Activated CD8-positive, alpha-beta memory T cell treated with anti-CD3 and anti-CD28 coated beads, Interleukin-2, amount 50 U/mL, for 24 hours (primary cell): Measurements from ENCODE around the gene PIK3R1.
A peak's percentile ranks its signal among the peaks of the same experiment; 100 is the strongest.
"Not testable (repeated sequence)": the region's sequence is repeated elsewhere in the genome, so short reads cannot be mapped to it uniquely, and the experiment has no call there.

Experiments
- DNase-seq: peaks from one replicate; pipeline ENCODE4 v3.0.0-alpha.2; 2020; ENCODE audit errors: extremely low read depth

The PIK3R1 gene

GRCh38 chr5:68226546-68227073 lies 11.1 kb downstream of the PIK3R1 start:
- no peak for DNase-seq

DNA sequence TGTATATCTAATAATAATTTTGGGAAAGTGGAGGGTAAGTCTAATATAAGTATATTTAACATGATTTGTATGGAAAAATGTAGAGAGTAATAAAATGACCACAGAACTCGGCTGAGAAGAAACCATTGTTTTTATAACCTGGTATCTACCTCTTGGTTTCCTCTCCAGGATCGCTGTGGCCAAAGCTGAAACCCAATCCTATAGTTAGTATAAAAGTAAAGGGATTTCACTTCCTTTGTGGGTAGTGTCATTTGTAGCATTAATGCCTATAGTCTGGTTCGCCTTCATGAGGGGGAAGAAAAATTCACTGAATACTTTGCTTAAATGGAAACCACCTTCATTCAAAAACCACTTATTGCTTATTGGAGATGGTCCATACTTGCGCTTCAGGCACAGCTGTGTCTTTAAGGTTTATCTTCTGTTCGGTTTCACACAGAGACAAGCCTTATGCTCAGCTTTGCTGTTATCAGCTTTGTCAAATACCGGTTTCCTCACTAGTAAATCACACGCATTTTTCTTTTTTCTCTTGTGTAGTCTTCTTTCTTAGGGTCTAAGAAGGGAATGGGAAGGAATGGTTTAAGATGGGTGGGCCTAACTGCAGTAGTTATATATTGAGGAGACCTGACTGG lies 12.1 kb downstream of the PIK3R1 start:
- DNase-seq = no peak

- no peak for DNase-seq
Measured at GRCh38 chr5:68229416-68229815, 13.9 kb downstream of the PIK3R1 start.

GRCh38 chr5:68230285-68230684 lies 14.7 kb downstream of the PIK3R1 start:
- no peak for DNase-seq

DNA sequence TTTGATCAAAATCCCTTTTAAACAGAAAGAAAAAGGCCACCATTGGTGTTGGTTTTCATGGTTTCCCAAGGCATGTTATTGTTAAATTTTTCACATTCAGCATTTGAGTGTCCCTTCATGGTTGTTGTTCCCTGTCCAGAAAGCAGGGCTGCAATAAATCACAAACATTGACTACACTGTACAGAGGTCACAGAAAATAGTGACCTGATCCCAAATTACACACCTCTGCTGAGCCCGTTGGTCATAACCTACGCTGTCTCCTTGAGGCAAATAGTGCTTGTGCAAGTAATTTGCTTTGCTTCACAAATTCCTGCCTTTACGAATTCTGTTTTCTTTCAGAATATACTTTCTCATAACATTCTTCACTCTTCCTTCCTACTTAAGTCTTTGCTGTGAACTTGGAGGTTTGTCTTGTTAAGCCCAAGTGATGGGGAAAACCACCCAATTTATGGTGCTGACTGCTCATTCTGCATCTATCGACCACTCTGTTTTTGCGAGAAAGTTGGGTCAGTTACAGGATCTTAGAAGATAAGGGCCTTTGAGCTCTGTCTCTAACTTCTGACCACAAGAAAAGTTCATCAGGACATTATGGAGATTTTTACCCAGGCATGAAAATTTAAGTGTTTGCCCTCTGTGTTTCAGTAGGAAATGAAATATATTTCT lies 16.0 kb downstream of the PIK3R1 start:
- no peak for DNase-seq

GRCh38 chr5:68232277-68232676 lies 16.7 kb downstream of the PIK3R1 start:
- no peak for DNase-seq

DNA sequence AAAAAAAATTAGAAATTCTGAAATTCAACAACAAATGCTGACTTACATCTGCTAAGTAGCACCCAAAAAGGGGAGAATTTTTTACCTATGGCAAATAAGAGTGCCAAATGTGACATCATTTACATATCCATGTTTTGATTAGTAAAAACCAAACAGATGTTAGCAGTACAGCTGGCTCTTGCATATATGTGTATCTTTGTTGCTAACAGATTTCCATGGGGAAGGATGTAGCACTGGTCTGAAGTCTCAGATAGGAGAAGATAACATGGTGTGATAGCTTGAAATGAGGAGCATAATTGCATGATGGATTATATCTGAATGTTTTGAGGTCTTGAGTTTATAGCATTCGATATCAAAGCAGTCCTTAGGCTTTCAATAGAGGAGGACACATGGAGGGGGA lies 17.5 kb downstream of the PIK3R1 start:
- DNase-seq = no peak

DNA sequence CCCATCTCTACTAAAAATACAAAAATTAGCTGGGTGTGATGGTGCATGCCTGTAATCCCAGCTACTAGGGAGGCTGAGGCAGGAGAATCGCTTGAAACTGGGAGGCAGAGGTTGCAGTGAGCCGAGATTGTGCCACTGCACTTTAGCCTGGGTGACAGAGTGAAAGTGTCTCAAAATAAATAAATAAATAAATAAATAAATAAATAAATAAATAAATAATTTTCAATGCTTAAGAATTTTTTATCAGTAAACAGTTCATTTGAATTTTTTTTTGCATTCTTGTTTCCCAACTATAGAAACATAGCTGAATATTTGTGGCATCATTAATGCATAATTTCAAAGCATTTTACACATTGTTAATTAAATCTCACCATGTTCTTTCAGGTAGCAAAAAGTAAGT lies 19.7 kb downstream of the PIK3R1 start:
- not testable (repeated sequence) for DNase-seq

DNA sequence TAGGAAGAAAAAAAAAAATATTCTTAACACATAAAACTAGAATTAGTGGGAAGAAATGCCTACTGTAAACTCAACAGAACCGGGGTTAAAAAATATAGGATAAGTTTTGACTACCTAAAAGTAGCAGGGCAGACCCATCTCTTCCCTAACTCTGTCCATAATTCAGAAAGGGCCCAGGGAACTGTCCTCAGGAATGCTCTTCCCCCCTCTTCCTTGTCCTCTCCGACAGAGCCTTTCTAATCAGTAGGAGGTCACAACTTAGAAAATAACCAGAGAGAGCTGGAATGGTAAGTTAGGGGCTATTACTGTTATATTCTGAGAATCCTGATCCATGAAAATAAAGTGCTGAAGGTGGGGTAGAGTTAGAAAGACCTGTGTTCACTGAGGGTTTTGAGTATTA lies 22.2 kb downstream of the PIK3R1 start:
- no peak for DNase-seq

DNA sequence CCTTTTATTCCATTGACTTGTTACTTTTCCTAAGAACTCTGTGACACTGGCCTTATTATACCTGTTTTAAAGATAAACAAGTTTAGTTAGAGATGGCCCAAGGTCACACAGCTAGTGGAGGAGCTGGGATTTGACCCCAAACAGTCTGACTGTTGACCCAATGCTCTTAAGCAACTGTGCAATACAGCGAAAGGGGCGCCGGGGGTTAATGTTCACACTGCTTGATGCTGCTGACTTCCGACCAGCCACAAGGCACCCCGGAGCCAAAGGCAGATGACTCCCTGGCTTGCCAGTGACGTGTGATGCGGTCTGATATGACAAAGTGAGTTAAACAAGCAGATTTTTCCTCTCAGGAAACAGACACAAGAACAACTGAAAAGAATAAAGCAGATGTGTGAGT lies 23.9 kb downstream of the PIK3R1 start:
- peak; percentile 61 for DNase-seq

- DNase-seq = no peak
Measured at GRCh38 chr5:68240202-68240601, 24.6 kb downstream of the PIK3R1 start.

DNA sequence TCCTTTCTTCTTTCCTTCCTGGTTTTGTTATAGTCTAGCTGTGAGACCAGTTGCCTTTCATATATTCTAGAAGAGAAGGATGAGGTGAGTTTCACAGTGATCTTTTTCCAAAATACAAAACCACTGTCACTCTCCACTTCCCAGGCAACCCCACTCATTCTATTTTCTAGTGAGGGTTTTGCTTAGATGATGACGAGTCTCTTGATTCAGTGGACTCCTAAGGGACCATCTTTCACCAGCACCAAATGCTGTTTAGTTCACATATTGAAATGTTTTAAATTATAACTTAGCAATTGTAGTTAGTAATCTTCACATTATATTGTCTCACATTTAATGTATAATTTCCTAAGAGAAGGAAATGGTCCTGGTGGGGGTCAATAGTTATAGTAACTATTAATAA lies 25.2 kb downstream of the PIK3R1 start:
- no peak for DNase-seq

DNA sequence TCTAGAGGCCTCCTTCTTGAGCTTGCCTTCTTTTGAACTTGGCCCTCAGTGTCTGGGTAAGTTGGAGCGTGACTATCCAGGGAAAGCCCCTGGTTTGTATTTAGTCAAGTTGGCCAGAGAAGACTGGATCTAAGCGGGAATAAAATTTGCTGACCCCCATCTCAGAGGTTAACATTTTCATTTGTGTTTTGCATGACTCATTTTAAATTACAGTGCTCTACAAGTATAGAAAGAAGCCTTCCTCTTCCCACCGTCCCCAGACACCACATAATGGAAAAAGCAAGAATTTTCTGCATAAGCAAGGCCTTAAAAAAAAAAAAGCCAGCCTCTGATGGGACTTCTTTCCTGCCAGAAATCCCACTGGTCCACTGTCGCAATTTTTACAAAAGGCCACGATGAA lies 27.2 kb downstream of the PIK3R1 start:
- DNase-seq = no peak

- no peak for DNase-seq
Measured at GRCh38 chr5:68243251-68243650, 27.7 kb downstream of the PIK3R1 start.

DNA sequence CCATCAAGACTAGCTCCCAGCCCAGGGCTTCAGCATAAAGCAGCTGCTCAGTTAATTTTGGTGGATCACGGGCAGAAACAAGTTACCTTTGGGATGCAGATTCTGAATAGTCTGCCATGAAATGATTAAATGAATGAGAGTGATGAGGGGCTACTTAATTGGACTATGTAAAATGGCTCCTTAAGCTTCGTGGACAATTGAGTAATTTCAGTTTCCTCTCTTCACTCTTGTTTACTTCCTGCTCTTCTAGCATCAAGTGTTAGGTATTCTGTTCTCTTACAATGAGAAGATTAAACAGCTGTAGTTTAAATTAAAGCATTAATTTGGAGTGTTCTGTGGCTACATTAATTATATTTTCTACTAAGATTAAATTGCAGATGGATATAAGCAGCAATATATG lies 28.1 kb downstream of the PIK3R1 start:
- DNase-seq = no peak

GRCh38 chr5:68245319-68245718 lies 29.8 kb downstream of the PIK3R1 start:
- DNase-seq = no peak

DNA sequence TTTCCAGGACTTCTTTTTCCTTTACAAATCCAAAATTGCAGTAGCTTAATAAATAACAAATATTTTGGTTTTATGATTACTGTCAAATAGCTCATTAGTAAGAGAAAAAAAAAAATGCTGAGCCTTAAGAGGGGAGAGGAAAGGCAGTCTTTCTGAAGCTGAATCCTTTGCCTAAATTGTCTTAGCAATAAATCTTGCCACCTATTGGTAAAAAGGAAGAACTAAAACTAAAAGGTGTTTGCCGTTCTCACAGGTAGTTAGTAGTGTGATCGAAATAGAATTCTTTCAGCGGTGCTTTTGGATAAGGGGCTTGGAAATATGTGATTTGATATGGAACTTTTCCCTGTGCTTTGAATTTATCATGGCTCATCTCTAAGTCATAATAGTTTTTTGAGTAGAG lies 31.2 kb downstream of the PIK3R1 start:
- no peak for DNase-seq

GRCh38 chr5:68247627-68248026 lies 32.1 kb downstream of the PIK3R1 start:
- no peak for DNase-seq

DNA sequence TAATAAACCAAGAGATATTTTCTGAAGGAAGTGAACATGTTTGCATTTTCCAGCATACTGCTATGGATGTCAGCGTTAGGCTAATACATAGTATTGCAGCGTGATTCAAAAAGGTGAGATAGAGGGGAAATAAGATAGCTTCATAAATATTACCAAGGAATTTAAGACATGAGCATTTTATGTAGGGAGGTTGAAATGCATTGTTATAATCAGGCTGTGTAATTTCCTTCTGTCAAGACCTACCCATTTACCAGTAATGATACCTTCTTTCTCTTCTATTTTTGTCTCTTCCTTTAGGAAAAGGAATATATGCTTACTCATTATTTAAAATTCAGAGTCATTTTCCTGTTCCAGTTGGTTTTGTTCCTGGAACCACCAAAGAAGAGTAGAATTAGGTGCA lies 33.3 kb downstream of the PIK3R1 start:
- no peak for DNase-seq

GRCh38 chr5:68249520-68249919 lies 34.0 kb downstream of the PIK3R1 start:
- no peak for DNase-seq

DNA sequence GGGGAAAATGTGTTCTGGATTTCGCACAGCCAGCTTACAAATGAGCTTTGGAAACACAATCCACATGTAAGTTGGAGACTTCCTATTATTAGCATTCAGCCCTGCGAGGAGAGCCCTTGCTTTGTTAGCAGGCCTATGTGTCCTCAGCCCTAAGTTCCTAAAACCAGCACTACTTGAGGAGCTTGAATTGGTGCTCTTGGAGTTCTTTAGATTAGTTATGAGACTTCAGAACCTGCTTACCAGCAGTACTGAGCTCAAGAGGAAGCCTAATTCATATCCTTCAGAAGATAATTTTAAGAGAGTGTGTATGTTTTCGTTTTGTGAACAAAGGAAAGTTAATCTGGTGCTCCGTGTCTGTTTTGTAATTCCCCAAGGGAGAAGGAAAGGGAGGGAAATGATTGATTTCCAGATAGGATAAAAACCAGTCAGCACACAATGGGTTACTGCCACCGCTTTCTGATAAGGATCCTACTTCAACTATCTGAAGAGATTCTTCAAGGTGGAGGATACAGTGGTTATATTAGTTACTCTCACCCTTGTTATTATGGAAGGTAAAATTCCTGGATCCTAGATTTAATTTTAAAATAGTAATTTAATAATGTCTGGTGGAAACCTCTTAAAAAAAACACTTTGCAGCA lies 35.2 kb downstream of the PIK3R1 start:
- DNase-seq = no peak

DNA sequence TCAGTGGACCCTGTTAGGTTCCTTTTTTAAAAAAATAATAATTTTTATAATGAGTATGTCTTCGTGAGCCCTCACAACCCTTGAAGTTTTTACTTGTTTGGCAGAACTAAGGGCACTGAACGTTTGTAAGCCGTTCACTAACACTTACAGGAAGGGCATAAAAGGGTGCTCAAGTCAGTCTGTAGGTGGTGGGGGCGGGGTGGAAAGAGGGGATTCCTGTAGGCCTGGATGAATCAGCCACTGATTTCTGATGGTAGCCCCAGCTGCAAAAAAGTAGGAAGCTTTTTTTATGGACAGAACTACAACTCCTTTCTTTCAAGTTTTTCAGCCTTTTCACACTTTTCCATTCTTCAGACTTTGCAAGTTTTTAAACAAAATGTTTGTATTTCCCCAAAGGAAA lies 35.8 kb downstream of the PIK3R1 start:
- DNase-seq = peak; percentile 44
